H1 (cell line): ENCODE measurements around the gene C11orf54. TPM values are rescaled to one million over a fixed set of nuclear protein-coding genes. Genes with fewer than 3 reads are reported as not detected.

Source experiments
- CHD1 ChIP-seq: IDR thresholded peaks from 2 replicates; pipeline ENCODE4 v1.6.1; 2012; ENCODE audit warnings: low read depth, low read length, improper control_type of control experiment
- EGR1 ChIP-seq: IDR thresholded peaks from 2 replicates; pipeline ENCODE4 v1.6.1; 2011; ENCODE audit warnings: low read depth, low read length, borderline replicate concordance
- FOSL1 ChIP-seq: IDR thresholded peaks from 2 replicates; pipeline ENCODE4 v1.6.1; 2011; ENCODE audit warnings: mild to moderate bottlenecking, low read depth, low read length, moderate library complexity; ENCODE audit not compliant: insufficient read depth
- HDAC6 ChIP-seq: IDR thresholded peaks from one replicate; pipeline ENCODE4 v1.7.1; 2012; ENCODE audit warnings: low read depth, mild to moderate bottlenecking, inconsistent platforms, low read length, moderate library complexity
- SP2 ChIP-seq: IDR thresholded peaks from 2 replicates; pipeline ENCODE4 v1.6.1; 2012; ENCODE audit warnings: mild to moderate bottlenecking, low read length, inconsistent platforms
- polyA plus RNA-seq, 7 experiments: library from polyadenylated mRNA; depleted of rRNA in 3 of 7; stranded (reverse) in 5 of 7; unstranded in 2 of 7; fragments of >200 nt in 5 of 7; fragments of 200-250 nt in 2 of 7; gene quantifications; 1 replicate in 5 of 7; 2 replicates in 1 of 7; 4 replicates in 1 of 7; pipeline versions ENCODE4 v1.2.1 to v1.2.3, GENCODE V29; 2011 to 2013; ENCODE audit warnings: missing spikeins in 2 of 7, mixed read lengths in 2 of 7
- total RNA-seq: library from RNA; stranded (reverse); fragmentation: NEBNext Ultra II Directional; extraction: Animal tissue kit (Norgen Biotek cat#: 25700); gene quantifications from 2 replicates; pipeline ENCODE4 v1.2.1, GENCODE V29; 2021
- TF ChIP-seq, protein P1 (sequence below): fragments of 300-600 bp; sonication (generic); IDR thresholded peaks from 2 replicates; pipeline ENCODE4 v1.7.1; 2012; ENCODE audit warnings: low read length, moderate library complexity, mild to moderate bottlenecking, inconsistent platforms; ENCODE audit not compliant: insufficient replicate concordance
- TF ChIP-seq, protein P2 (sequence below): IDR thresholded peaks from 2 replicates; pipeline ENCODE4 v1.6.1; 2012; ENCODE audit warnings: low read length, inconsistent platforms
- TF ChIP-seq, protein P3 (sequence below), 3 experiments: IDR thresholded peaks; 1 replicate in 2 of 3; 2 replicates in 1 of 3; pipeline versions ENCODE4 v1.5.1 to v1.6.1; 2011; ENCODE audit warnings: low read length in 3 of 3, mild to moderate bottlenecking in 3 of 3, inconsistent platforms in 2 of 3, low read depth in 1 of 3, moderate library complexity in 1 of 3; ENCODE audit not compliant: insufficient read depth in 1 of 3; ENCODE audit errors: control extremely low read depth in 1 of 3

The C11orf54 gene
- total and polyA plus RNA-seq, 2 of the 8 experiments (the other 6 are each of a cell fraction or from before 2014, with no cell fraction given), result 14.7 to 24.5 TPM

DNA sequence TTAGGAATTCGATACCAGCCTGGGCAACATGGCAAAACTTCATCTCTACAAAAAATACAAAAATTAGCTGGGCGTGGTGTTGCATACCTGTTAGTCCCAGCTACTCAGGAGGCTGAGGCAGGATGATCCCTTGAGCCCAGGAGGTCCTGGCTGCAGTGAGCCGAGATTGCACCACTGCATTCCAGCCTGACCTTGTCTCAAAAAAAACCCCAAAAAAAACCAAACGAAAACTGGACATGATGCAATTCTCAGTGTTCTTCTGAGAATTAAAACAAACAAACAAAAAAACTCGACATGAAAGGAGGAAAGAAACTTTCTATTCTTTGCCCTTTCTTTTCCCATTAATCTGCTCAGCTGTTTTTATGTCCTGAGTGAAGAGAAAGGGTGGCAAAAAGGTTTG lies 50.0 kb downstream of the C11orf54 start (continued):
- TF ChIP-seq, protein P1, sequence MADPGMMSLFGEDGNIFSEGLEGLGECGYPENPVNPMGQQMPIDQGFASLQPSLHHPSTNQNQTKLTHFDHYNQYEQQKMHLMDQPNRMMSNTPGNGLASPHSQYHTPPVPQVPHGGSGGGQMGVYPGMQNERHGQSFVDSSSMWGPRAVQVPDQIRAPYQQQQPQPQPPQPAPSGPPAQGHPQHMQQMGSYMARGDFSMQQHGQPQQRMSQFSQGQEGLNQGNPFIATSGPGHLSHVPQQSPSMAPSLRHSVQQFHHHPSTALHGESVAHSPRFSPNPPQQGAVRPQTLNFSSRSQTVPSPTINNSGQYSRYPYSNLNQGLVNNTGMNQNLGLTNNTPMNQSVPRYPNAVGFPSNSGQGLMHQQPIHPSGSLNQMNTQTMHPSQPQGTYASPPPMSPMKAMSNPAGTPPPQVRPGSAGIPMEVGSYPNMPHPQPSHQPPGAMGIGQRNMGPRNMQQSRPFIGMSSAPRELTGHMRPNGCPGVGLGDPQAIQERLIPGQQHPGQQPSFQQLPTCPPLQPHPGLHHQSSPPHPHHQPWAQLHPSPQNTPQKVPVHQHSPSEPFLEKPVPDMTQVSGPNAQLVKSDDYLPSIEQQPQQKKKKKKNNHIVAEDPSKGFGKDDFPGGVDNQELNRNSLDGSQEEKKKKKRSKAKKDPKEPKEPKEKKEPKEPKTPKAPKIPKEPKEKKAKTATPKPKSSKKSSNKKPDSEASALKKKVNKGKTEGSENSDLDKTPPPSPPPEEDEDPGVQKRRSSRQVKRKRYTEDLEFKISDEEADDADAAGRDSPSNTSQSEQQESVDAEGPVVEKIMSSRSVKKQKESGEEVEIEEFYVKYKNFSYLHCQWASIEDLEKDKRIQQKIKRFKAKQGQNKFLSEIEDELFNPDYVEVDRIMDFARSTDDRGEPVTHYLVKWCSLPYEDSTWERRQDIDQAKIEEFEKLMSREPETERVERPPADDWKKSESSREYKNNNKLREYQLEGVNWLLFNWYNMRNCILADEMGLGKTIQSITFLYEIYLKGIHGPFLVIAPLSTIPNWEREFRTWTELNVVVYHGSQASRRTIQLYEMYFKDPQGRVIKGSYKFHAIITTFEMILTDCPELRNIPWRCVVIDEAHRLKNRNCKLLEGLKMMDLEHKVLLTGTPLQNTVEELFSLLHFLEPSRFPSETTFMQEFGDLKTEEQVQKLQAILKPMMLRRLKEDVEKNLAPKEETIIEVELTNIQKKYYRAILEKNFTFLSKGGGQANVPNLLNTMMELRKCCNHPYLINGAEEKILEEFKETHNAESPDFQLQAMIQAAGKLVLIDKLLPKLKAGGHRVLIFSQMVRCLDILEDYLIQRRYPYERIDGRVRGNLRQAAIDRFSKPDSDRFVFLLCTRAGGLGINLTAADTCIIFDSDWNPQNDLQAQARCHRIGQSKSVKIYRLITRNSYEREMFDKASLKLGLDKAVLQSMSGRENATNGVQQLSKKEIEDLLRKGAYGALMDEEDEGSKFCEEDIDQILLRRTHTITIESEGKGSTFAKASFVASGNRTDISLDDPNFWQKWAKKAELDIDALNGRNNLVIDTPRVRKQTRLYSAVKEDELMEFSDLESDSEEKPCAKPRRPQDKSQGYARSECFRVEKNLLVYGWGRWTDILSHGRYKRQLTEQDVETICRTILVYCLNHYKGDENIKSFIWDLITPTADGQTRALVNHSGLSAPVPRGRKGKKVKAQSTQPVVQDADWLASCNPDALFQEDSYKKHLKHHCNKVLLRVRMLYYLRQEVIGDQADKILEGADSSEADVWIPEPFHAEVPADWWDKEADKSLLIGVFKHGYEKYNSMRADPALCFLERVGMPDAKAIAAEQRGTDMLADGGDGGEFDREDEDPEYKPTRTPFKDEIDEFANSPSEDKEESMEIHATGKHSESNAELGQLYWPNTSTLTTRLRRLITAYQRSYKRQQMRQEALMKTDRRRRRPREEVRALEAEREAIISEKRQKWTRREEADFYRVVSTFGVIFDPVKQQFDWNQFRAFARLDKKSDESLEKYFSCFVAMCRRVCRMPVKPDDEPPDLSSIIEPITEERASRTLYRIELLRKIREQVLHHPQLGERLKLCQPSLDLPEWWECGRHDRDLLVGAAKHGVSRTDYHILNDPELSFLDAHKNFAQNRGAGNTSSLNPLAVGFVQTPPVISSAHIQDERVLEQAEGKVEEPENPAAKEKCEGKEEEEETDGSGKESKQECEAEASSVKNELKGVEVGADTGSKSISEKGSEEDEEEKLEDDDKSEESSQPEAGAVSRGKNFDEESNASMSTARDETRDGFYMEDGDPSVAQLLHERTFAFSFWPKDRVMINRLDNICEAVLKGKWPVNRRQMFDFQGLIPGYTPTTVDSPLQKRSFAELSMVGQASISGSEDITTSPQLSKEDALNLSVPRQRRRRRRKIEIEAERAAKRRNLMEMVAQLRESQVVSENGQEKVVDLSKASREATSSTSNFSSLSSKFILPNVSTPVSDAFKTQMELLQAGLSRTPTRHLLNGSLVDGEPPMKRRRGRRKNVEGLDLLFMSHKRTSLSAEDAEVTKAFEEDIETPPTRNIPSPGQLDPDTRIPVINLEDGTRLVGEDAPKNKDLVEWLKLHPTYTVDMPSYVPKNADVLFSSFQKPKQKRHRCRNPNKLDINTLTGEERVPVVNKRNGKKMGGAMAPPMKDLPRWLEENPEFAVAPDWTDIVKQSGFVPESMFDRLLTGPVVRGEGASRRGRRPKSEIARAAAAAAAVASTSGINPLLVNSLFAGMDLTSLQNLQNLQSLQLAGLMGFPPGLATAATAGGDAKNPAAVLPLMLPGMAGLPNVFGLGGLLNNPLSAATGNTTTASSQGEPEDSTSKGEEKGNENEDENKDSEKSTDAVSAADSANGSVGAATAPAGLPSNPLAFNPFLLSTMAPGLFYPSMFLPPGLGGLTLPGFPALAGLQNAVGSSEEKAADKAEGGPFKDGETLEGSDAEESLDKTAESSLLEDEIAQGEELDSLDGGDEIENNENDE, result no peak
- TF ChIP-seq SP2 (no peak), FOSL1 (no peak), CHD1 (no peak), EGR1 (no peak), HDAC6 (no peak)
- TF ChIP-seq, protein P2, sequence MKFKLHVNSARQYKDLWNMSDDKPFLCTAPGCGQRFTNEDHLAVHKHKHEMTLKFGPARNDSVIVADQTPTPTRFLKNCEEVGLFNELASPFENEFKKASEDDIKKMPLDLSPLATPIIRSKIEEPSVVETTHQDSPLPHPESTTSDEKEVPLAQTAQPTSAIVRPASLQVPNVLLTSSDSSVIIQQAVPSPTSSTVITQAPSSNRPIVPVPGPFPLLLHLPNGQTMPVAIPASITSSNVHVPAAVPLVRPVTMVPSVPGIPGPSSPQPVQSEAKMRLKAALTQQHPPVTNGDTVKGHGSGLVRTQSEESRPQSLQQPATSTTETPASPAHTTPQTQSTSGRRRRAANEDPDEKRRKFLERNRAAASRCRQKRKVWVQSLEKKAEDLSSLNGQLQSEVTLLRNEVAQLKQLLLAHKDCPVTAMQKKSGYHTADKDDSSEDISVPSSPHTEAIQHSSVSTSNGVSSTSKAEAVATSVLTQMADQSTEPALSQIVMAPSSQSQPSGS, result no peak
- TF ChIP-seq, protein P3, sequence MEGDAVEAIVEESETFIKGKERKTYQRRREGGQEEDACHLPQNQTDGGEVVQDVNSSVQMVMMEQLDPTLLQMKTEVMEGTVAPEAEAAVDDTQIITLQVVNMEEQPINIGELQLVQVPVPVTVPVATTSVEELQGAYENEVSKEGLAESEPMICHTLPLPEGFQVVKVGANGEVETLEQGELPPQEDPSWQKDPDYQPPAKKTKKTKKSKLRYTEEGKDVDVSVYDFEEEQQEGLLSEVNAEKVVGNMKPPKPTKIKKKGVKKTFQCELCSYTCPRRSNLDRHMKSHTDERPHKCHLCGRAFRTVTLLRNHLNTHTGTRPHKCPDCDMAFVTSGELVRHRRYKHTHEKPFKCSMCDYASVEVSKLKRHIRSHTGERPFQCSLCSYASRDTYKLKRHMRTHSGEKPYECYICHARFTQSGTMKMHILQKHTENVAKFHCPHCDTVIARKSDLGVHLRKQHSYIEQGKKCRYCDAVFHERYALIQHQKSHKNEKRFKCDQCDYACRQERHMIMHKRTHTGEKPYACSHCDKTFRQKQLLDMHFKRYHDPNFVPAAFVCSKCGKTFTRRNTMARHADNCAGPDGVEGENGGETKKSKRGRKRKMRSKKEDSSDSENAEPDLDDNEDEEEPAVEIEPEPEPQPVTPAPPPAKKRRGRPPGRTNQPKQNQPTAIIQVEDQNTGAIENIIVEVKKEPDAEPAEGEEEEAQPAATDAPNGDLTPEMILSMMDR (IDR thresholded peaks at IDR 0.05; ENCODE audit: control extremely low read depth in 1 of 3, insufficient read depth in 1 of 3, low read depth in 1 of 3, low read length in 3 of 3), result no peak
